Neuron (in vitro differentiated cells): ENCODE measurements around the gene LZTFL1.

Experiments
- H2AFZ ChIP-seq: one replicate; pipeline ENCODE4 v1.6.1; 2013; ENCODE audit warnings: low read depth, mild to moderate bottlenecking, inconsistent platforms, low read length, moderate library complexity
- H3K27me3 ChIP-seq: one replicate; pipeline ENCODE4 v1.6.1; 2013; ENCODE audit warnings: low read length; ENCODE audit not compliant: insufficient read depth
- H3K36me3 ChIP-seq: one replicate; pipeline ENCODE4 v1.6.1; 2013; ENCODE audit warnings: low read length; ENCODE audit not compliant: insufficient read depth
- H3K4me1 ChIP-seq: one replicate; pipeline ENCODE4 v1.6.1; 2013; ENCODE audit warnings: low read length; ENCODE audit not compliant: insufficient read depth
- H3K4me3 ChIP-seq: 2 replicates; pipeline ENCODE4 v1.5.1; 2013; ENCODE audit warnings: mild to moderate bottlenecking, low read length, moderate library complexity
- H3K9me3 ChIP-seq: one replicate; pipeline ENCODE4 v1.6.1; 2013; ENCODE audit warnings: low read length

LZTFL1 gene, protein sequence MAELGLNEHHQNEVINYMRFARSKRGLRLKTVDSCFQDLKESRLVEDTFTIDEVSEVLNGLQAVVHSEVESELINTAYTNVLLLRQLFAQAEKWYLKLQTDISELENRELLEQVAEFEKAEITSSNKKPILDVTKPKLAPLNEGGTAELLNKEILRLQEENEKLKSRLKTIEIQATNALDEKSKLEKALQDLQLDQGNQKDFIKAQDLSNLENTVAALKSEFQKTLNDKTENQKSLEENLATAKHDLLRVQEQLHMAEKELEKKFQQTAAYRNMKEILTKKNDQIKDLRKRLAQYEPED

DNA sequence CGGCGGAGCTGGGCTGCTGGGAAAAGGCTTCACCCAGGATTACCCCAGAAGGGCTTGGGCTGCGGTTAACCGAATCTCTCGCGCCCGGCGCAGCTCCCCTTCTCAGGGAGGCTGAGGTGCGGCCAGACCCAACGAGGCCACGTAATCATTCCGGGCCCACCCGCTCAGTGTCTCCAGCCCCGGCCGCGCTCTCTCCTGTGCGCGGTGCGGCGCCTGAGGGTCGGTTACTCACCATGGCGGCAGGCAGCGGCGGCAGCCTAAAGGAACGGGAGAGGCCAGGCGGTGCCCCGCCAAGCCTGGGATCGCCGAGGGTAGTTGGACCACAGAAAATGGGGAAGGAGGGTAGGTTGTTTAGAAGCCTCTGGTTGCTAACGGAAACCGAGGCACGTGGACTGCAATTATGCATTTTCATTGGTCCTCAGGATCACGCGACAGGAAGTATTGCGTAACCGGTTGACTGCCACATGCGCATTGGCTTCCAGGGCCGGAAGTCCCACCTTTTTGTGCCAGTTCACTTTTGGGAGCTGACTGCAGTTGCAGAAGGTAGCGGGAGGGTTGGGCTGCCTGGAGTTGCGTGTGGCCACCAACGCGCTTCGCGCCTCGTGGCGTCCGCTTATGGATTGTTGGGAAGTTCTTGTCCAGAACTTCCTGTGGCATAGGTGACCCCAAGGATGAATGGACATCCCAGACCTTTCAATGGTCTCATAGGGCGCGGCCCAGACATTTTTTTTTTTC lies at the start of gene LZTFL1:
TSS of gene LZTFL1 (minus strand) at position 363 of the 735 bp plus-strand sequence. CDS start at position 235, 128 bp downstream.
- H3K4me3 ChIP-seq = peak within 1 kb of the TSS; percentile 71
- peaks cover 10% of the 10 kb centered on the region for H3K4me1 ChIP-seq
- H3K27me3 ChIP-seq = peaks cover 6% of the 10 kb centered on the region
- H3K36me3 ChIP-seq = no peaks in the 10 kb centered on the region
- peak within 1 kb of the TSS; percentile 86 for H2AFZ ChIP-seq
- H3K9me3 ChIP-seq = no peaks in the 10 kb centered on the region

- H3K9me3 ChIP-seq = no peaks in the 10 kb centered on the region
- no peak overlapping the region for H2AFZ ChIP-seq
- H3K4me3 ChIP-seq = no peak overlapping the region
- H3K4me1 ChIP-seq = no peaks in the 10 kb centered on the region
- H3K36me3 ChIP-seq = no peaks in the 10 kb centered on the region
- H3K27me3 ChIP-seq = no peaks in the 10 kb centered on the region
These were observed 48.5 kb upstream of the LZTFL1 start for GRCh38 chr3:45890405-45890804.

DNA sequence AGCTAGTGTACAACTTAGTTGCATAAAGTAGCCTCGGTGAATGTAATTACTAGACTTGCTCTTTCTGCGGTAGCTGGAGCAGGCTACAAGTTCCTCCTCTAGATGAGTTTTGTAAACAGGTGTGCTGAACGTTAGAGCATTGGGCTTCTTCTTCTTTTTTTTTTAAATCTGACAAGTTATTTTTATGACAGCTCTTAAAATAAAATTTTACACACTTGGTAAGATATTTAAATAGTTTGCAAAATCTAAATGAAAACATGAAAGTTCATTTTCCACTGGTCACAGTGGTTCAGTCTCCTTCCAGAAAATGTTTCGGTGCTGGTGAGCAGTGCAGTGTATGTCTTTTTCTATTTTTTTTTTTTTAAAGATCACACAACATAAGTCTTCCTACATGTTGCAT lies 47.4 kb upstream of the LZTFL1 start:
- H3K4me3 ChIP-seq = no peak overlapping the region
- H2AFZ ChIP-seq = no peak overlapping the region
- H3K9me3 ChIP-seq = no peaks in the 10 kb centered on the region
- H3K27me3 ChIP-seq = no peaks in the 10 kb centered on the region
- no peaks in the 10 kb centered on the region for H3K4me1 ChIP-seq
- no peaks in the 10 kb centered on the region for H3K36me3 ChIP-seq

GRCh38 chr3:45887759-45888511 lies 46.0 kb upstream of the LZTFL1 start:
- no peak overlapping the region for H3K4me3 ChIP-seq
- H3K36me3 ChIP-seq = no peaks in the 10 kb centered on the region
- peaks cover 3% of the 10 kb centered on the region for H3K27me3 ChIP-seq
- no peaks in the 10 kb centered on the region for H3K9me3 ChIP-seq
- H3K4me1 ChIP-seq = peaks cover 4% of the 10 kb centered on the region
- H2AFZ ChIP-seq = no peak overlapping the region

GRCh38 chr3:45887285-45887684 lies 45.4 kb upstream of the LZTFL1 start:
- H3K36me3 ChIP-seq = no peaks in the 10 kb centered on the region
- peaks cover 4% of the 10 kb centered on the region for H3K4me1 ChIP-seq
- peaks cover 3% of the 10 kb centered on the region for H3K27me3 ChIP-seq
- no peaks in the 10 kb centered on the region for H3K9me3 ChIP-seq
- H3K4me3 ChIP-seq = no peak overlapping the region
- H2AFZ ChIP-seq = no peak overlapping the region

- Histone ChIP-seq H3K4me3 (no peak within 1 kb of the TSS), H3K27me3 (peaks cover 3% of the 10 kb centered on the region), H3K4me1 (peaks cover 4% of the 10 kb centered on the region), H3K9me3 (no peaks in the 10 kb centered on the region), H2AFZ (no peak within 1 kb of the TSS), H3K36me3 (no peaks in the 10 kb centered on the region)
These were observed 44.2 kb upstream of the LZTFL1 start, which contains the start of gene CCR9 for GRCh38 chr3:45885979-45886705. TSS of gene CCR9 (plus strand) at chr3:45886543. CDS start at chr3:45894934, 8,391 bp downstream.

GRCh38 chr3:45884368-45885201 lies 42.7 kb upstream of the LZTFL1 start:
- peaks cover 4% of the 10 kb centered on the region for H3K4me1 ChIP-seq
- H3K36me3 ChIP-seq = no peaks in the 10 kb centered on the region
- H3K4me3 ChIP-seq = no peak overlapping the region
- H3K27me3 ChIP-seq = peaks cover 3% of the 10 kb centered on the region
- H3K9me3 ChIP-seq = no peaks in the 10 kb centered on the region
- no peak overlapping the region for H2AFZ ChIP-seq

DNA sequence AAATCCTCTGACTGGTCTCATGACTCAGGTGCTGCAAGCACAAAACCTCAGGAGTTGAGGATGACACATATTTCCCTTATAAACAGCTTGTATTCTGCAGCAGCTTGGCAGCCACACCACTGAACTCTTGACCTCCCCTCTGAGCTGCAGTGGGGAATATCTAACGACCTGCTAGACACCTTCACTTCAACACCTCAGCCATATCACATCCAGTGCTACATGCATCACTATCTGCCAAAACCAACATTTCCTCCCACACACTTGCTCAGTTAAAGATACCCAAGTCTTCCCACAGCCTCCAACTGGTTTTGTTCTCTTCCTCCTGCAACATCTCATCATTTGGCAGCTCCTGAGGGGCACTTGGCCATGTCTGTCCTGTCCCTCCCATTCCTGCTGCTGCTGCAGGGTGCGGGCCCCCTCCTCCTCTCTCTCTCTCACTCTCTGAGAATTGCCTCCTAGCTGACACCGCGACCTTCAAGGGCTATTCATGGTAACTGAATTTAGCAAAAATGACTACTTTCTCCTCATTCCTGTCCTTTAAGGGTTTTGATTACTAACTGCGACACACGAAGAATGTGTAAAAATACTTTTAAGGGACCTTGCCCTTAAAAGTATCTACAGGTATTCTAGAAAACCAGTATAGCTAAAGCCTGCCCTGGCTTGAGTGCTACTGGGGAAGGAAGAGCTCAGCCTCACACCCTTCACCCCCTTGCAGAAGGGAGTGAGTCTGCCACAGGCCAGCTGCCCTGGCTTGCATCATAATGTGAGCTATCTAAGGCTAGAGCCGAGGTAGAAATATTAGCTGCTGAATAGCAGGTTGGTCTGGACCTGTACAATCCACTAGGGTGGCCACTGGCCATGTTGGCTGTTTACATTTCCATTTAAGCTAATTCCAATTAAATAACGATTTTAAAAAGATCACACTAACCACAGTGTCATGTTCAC lies 39.4 kb upstream of the LZTFL1 start:
- Histone ChIP-seq H3K4me1 (peaks cover 4% of the 10 kb centered on the region), H3K4me3 (no peak overlapping the region), H3K36me3 (no peaks in the 10 kb centered on the region), H2AFZ (no peak overlapping the region), H3K27me3 (peaks cover 3% of the 10 kb centered on the region), H3K9me3 (no peaks in the 10 kb centered on the region)

DNA sequence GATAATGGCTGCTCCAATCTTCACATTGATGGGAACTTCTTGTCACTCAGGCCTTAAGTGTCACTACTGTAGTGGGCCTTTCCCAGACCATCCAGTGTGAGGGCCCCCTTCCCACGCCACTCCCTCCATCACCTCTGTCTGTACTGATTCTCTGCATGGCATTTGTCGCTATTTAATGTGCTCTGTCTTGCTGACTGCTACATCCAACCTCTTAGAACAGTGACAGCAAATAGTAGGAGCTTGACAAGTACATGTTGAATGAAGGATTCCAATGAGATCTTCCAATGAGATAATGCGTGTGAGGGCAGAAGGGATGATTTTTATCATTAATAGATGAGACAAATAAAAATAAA lies 38.8 kb upstream of the LZTFL1 start:
- Histone ChIP-seq H2AFZ (no peak overlapping the region), H3K27me3 (peaks cover 3% of the 10 kb centered on the region), H3K4me1 (peaks cover 4% of the 10 kb centered on the region), H3K9me3 (no peaks in the 10 kb centered on the region), H3K4me3 (no peak overlapping the region), H3K36me3 (no peaks in the 10 kb centered on the region)

DNA sequence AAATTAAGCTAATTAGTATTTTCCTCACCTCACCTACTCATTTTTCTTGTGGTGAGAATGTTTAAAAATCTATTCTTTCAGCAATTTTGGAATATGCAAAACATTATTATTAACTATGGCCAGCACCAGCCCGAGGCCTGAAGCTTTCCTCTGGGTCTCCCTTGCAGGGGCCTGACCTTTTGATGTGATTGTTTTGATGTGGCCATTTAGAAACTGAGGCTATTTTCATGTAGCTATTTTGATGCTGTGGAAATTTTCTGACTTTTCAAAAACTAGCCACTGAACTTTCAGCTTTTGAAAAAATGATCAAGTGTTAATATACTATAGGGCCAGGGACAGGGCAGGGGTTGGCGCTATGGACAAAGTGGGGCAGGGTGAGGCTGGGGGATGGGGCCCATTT lies 36.2 kb upstream of the LZTFL1 start:
- Histone ChIP-seq H2AFZ (no peak overlapping the region), H3K36me3 (no peaks in the 10 kb centered on the region), H3K27me3 (no peaks in the 10 kb centered on the region), H3K4me3 (no peak overlapping the region), H3K9me3 (no peaks in the 10 kb centered on the region), H3K4me1 (no peaks in the 10 kb centered on the region)

DNA sequence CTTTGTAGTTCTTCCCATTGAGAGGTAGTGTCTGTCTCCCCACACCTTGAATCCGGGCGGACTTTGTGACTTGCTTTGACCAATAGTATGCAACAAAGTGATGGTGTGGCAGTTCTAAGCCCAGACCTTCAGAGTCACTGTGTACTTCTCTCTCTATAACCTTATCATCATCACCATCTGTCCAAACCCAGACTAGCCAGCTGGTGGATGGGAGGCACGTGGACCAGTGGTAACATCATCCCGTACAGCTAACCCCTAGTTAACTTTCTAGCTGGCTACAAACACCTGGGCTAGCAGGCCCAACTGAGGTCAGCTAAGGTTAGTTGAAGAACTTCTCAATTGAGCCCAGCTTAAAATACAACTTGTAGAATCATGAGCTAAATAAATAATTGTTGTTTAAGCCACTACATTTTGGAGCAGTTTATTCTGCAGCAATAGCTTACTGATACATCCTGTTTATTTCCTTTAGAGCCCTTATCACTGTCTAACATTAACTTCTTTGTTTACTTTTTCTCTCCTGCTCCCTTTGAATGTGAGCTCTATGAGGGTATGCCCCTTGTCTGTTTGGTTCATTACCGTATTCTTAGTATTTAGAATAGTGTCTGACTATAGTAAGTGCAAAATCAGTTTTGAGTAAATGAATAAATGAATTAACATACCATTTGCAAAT lies 32.9 kb upstream of the LZTFL1 start:
- no peaks in the 10 kb centered on the region for H3K9me3 ChIP-seq
- H3K4me1 ChIP-seq = no peaks in the 10 kb centered on the region
- no peaks in the 10 kb centered on the region for H3K36me3 ChIP-seq
- H3K27me3 ChIP-seq = no peaks in the 10 kb centered on the region
- no peak overlapping the region for H3K4me3 ChIP-seq
- H2AFZ ChIP-seq = no peak overlapping the region
